K562 (cell line): Measurements from ENCODE around the gene PACSIN2. TPM values are rescaled to one million over a fixed set of nuclear protein-coding genes. Genes with fewer than 3 reads are reported as not detected.

Experiments used
- ATAC-seq: fragments of 200-7000 bp; cut with Tn5 transposase; 3 replicates; pipeline ENCODE4 v1.9.1; 2020; ENCODE audit warnings: moderate library complexity
- BruUV-seq: library from RNA; stranded (reverse); fragments of 400-500 nt; replicated peaks from 2 replicates; lab custom pipeline; 2021; lab: Mats Ljungman, UMichigan
- CTCF ChIA-PET: fragments of 300-600 bp; formaldehyde crosslinking; extraction: SDS; loops from one replicate; lab custom pipeline; 2021; ENCODE audit warnings: low intra/inter-chr PET ratio; lab: Yijun Ruan, JAX
- POLR2A ChIA-PET: fragments of 300-600, 350-650 bp; sonication (Branson Sonifier 250); formaldehyde crosslinking; extraction: SDS; loops from one replicate; lab custom pipeline; 2021; ENCODE audit warnings: antibody characterized with exemption, inconsistent platforms; lab: Yijun Ruan, JAX
- DNase-seq, 4 experiments: peaks; one replicate each; pipeline versions ENCODE4 v3.0.0 to v3.0.0-alpha.2; 2011 to 2018; ENCODE audit warnings: low spot score in 3 of 4, mixed read lengths in 3 of 4; ENCODE audit errors: extremely low read depth in 1 of 4
- FAIRE-seq: peaks from 2 replicates; lab custom pipeline; 2011; peaks lifted over from hg19 to GRCh38; lab: Jason Lieb, UNC
- H2AFZ ChIP-seq: 2 replicates; pipeline ENCODE4 v1.6.0; 2011; ENCODE audit warnings: low read depth, low read length, control low read depth, inconsistent platforms
- H3K27ac ChIP-seq: fragments of 200-600 bp; 3 replicates; pipeline ENCODE4 v1.8.0; 2011; ENCODE audit warnings: low read depth, mild to moderate bottlenecking, control low read depth, inconsistent platforms, low read length, moderate library complexity, mixed read lengths; ENCODE audit errors: extremely low read depth
- H3K27me3 ChIP-seq, 2 experiments: fragments of 300-600 bp in 1 of 2; 2 replicates in 1 of 2; 3 replicates in 1 of 2; pipeline versions ENCODE4 v1.6.0 to v1.8.0; 2011; ENCODE audit warnings: inconsistent platforms in 2 of 2, low read length in 2 of 2, mild to moderate bottlenecking in 1 of 2, mixed read lengths in 1 of 2, moderate library complexity in 1 of 2; ENCODE audit not compliant: control insufficient read depth in 2 of 2, insufficient read depth in 2 of 2
- H3K36me3 ChIP-seq: fragments of 300-600 bp; 3 replicates; pipeline ENCODE4 v1.8.0; 2011; ENCODE audit warnings: mild to moderate bottlenecking, low read length, inconsistent platforms; ENCODE audit not compliant: control insufficient read depth, insufficient read depth
- H3K4me1 ChIP-seq, 2 experiments: fragments of 200-600 bp in 1 of 2; replicated peaks in 1 of 2; 2 replicates in 1 of 2; 3 replicates in 1 of 2; pipeline versions ENCODE4 v1.5.1 to v1.8.0; 2011; ENCODE audit warnings: inconsistent platforms in 2 of 2, low read length in 2 of 2, mild to moderate bottlenecking in 1 of 2, mixed read lengths in 1 of 2, moderate library complexity in 1 of 2; ENCODE audit not compliant: control insufficient read depth in 2 of 2, insufficient read depth in 2 of 2
- H3K4me2 ChIP-seq: 2 replicates; pipeline ENCODE4 v1.6.1; 2011; ENCODE audit warnings: low read length, control low read depth, inconsistent platforms, mixed read lengths; ENCODE audit not compliant: insufficient read depth
- H3K4me3 ChIP-seq: fragments of 200-600 bp; sonication (generic), shearing (Covaris generic); 2 replicates; pipeline ENCODE4 v1.5.1; 2016; ENCODE audit warnings: control low read depth, inconsistent platforms
- H3K79me2 ChIP-seq: fragments of 200-600 bp; 3 replicates; pipeline ENCODE4 v1.8.0; 2011; ENCODE audit warnings: low read length, inconsistent platforms; ENCODE audit not compliant: control insufficient read depth, insufficient read depth
- H3K9ac ChIP-seq, 2 experiments: 2 replicates each; pipeline versions ENCODE4 v1.6.0 to v1.6.1; 2011; ENCODE audit warnings: low read depth in 2 of 2, low read length in 2 of 2, control low read depth in 1 of 2, inconsistent platforms in 1 of 2, mild to moderate bottlenecking in 1 of 2, mixed read lengths in 1 of 2; ENCODE audit not compliant: insufficient read depth in 1 of 2
- H3K9me1 ChIP-seq: one replicate; pipeline ENCODE4 v1.6.0; 2011; ENCODE audit warnings: inconsistent platforms, mild to moderate bottlenecking, low read length, moderate library complexity; ENCODE audit not compliant: control insufficient read depth, insufficient read depth
- H3K9me3 ChIP-seq: replicated peaks from 2 replicates; pipeline ENCODE4 v1.5.1; 2011; ENCODE audit warnings: low read depth, low read length, inconsistent platforms; ENCODE audit not compliant: control insufficient read depth, insufficient read depth
- H4K20me1 ChIP-seq: replicated peaks from 2 replicates; pipeline ENCODE4 v1.6.1; 2011; ENCODE audit warnings: low read length, inconsistent platforms, mixed read lengths; ENCODE audit not compliant: control insufficient read depth, insufficient read depth
- CBX5 ChIP-seq: IDR thresholded peaks from 2 replicates; pipeline ENCODE4 v1.6.1; 2014; ENCODE audit warnings: low read depth, borderline replicate concordance
- NFRKB ChIP-seq: fragments of 450-650 bp; IDR thresholded peaks from 2 replicates; pipeline ENCODE4 v1.6.1; 2016; ENCODE audit warnings: low read depth
- TGIF2 ChIP-seq: sonication (generic); formaldehyde crosslinking; IDR thresholded peaks from 2 replicates; pipeline ENCODE4 v1.8.1; 2022; ENCODE audit warnings: mild to moderate bottlenecking, missing genetic modification reagents, moderate library complexity
- ZNF146 ChIP-seq: IDR thresholded peaks from one replicate; pipeline ENCODE4 v1.6.1; 2018; ENCODE audit warnings: missing compliant biosample characterization; ENCODE audit not compliant: unreplicated experiment
- ZNF507 ChIP-seq: conservative IDR thresholded peaks from 2 replicates; pipeline ENCODE4 v1.6.1; 2017; ENCODE audit warnings: missing genetic modification characterization, missing compliant biosample characterization
- WGBS: fragments of 100-300 bp; shearing (Covaris generic); methylation state at CpG from one replicate; pipeline ENCODE4 v1.1.6; 2016; ENCODE audit warnings: low coverage, mixed read lengths; ENCODE audit not compliant: insufficient coverage; ENCODE audit errors: missing lambda C conversion rate; 5-methylcytosine and 5-hydroxymethylcytosine counted together
- in situ Hi-C: fragments of 300-500 bp; cut with MboI; formaldehyde crosslinking; loops from 4 replicates; pipeline ENCODE4 v1.15.0; 2018; ENCODE audit warnings: inconsistent platforms, mixed read lengths
- intact Hi-C: fragments of 100-400 bp; cut with micrococcal nuclease; formaldehyde crosslinking; loops from 2 replicates; pipeline ENCODE4 v1.14.2; 2022
- polyA plus RNA-seq, 8 experiments: library from polyadenylated mRNA; depleted of rRNA in 4 of 8; stranded (reverse) in 5 of 8; unstranded in 3 of 8; fragments of >200 nt; fragmentation: Nextera tagmentation in 2 of 8; fragmentation: Illumina TruSeq in 1 of 8; extraction: Ambion mirVana in 2 of 8; extraction: Trizol in 1 of 8; gene quantifications; 2 replicates each; pipeline versions ENCODE4 v1.2.1 to v1.2.3, GENCODE V29; 2011 to 2014; ENCODE audit warnings: inconsistent platforms in 1 of 8, missing spikeins in 1 of 8
- total RNA-seq, 7 experiments: library from RNA; depleted of rRNA in 6 of 7; stranded (reverse); fragments of >200 nt in 6 of 7; fragmentation: Illumina TruSeq in 2 of 7; extraction: Trizol in 2 of 7; gene quantifications; 2 replicates each; pipeline versions ENCODE4 v1.2.1 to v1.2.3, GENCODE V29; 2011 to 2021; ENCODE audit warnings: low replicate concordance in 1 of 7
- TF ChIP-seq, protein P1 (sequence below): fragments of 450-650 bp; formaldehyde crosslinking; IDR thresholded peaks from 2 replicates; pipeline ENCODE4 v1.4.0; 2020; ENCODE audit warnings: mild to moderate bottlenecking, moderate library complexity
- TF ChIP-seq, protein P2 (sequence below): fragments of 450-650 bp; IDR thresholded peaks from 2 replicates; pipeline ENCODE4 v1.6.1; 2018; ENCODE audit not compliant: partially characterized antibody
- TF ChIP-seq, protein P3 (sequence below): fragments of 450-650 bp; IDR thresholded peaks from 2 replicates; pipeline ENCODE4 v1.6.1; 2016; ENCODE audit warnings: missing biosample characterization, missing genetic modification characterization
- TF ChIP-seq, protein P4 (sequence below): fragments of 250-450 bp; sonication (Bioruptor Pico); IDR thresholded peaks from 2 replicates; pipeline ENCODE4 v1.4.0; 2020; ENCODE audit warnings: borderline replicate concordance
- TF ChIP-seq, protein P5 (sequence below): fragments of 450-650 bp; IDR thresholded peaks from 2 replicates; pipeline ENCODE4 v1.6.1; 2014; ENCODE audit warnings: low read depth, mild to moderate bottlenecking, moderate library complexity, borderline replicate concordance

The PACSIN2 gene
- total and polyA plus RNA-seq, 9 of the 15 experiments (the other 6 are each of a cell fraction or from before 2014, with no cell fraction given), result 0.45 to 45.1 (median 23.9) TPM

DNA sequence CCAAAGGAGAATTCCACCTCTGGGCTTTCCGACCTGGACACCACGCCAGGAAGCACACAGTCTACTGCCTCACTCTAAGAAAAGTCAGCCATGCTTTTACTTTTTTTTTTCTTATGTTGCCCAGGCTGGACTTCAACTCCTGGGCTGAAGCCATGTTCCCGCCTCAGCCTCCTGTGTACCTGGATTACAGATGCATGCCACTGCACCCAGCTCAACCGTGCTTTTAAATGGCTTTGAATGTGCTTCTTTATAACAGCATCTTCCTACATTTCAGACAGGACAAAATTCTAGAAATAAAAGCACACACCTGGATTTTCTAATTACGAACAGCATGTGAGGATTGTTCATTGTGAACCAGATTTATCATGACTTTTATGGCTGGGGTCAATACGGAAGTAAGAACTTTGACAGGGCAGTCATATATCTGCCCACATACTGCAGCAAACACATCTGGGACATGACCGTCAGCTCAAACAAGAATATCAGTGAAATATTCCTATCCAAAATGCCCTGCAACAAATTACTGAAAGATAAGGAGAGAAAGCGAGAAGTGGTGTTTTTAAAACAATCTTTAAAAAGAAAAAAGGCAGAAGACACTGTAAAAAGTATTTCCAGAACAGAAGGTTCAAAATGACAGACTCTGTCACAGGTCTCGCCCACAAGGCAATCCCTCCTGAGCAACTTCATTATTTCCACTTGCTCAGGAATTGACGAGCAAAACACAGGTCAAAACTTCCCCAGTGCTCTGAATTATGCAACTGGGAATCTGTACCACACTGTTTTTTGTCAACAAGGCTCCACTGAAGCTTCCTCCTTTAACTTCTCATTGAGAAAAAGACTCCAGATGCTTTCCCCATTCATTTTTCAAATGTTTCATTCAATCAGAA, 42.1 kb downstream of the PACSIN2 start:
- Histone ChIP-seq H3K4me2 (no peak overlapping the region), H4K20me1 (peaks cover 11% of the 10 kb centered on the region; the same call in 1 of the 2 replicates), H2AFZ (no peak overlapping the region), H3K4me3 (no peak overlapping the region), H3K79me2 (peaks cover 23% of the 10 kb centered on the region), H3K27ac (no peak overlapping the region), H3K9me3 (no peaks in the 10 kb centered on the region), H3K27me3 (no peaks in the 10 kb centered on the region), H3K9me1 (no peaks in the 10 kb centered on the region), H3K4me1 (peaks cover 9 to 10% of the 10 kb centered on the region in 2 experiments), H3K9ac (no peak overlapping the region), H3K36me3 (no peaks in the 10 kb centered on the region)
- WGBS, result 73% methylated on average over 9 of the region's 10 CpGs
- FAIRE-seq (no peak), DNase-seq (no peak), ATAC-seq (no peak)
- intact Hi-C loops (loop anchor here (10.0 kb wide), 1 partner anchor 62 kb away; no protein-coding TSS in a partner anchor), in situ Hi-C loops (no loop called here)
- ChIA-PET CTCF (no interaction called here), POLR2A (interaction anchor here (1.2 kb wide), 1 partner anchor 11 kb away, joined by 3 read pairs; no protein-coding TSS in a partner anchor)
- no TSS peak for BruUV-seq
- TF ChIP-seq, protein P1, sequence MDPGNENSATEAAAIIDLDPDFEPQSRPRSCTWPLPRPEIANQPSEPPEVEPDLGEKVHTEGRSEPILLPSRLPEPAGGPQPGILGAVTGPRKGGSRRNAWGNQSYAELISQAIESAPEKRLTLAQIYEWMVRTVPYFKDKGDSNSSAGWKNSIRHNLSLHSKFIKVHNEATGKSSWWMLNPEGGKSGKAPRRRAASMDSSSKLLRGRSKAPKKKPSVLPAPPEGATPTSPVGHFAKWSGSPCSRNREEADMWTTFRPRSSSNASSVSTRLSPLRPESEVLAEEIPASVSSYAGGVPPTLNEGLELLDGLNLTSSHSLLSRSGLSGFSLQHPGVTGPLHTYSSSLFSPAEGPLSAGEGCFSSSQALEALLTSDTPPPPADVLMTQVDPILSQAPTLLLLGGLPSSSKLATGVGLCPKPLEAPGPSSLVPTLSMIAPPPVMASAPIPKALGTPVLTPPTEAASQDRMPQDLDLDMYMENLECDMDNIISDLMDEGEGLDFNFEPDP, result no peak
- TF ChIP-seq, protein P2, sequence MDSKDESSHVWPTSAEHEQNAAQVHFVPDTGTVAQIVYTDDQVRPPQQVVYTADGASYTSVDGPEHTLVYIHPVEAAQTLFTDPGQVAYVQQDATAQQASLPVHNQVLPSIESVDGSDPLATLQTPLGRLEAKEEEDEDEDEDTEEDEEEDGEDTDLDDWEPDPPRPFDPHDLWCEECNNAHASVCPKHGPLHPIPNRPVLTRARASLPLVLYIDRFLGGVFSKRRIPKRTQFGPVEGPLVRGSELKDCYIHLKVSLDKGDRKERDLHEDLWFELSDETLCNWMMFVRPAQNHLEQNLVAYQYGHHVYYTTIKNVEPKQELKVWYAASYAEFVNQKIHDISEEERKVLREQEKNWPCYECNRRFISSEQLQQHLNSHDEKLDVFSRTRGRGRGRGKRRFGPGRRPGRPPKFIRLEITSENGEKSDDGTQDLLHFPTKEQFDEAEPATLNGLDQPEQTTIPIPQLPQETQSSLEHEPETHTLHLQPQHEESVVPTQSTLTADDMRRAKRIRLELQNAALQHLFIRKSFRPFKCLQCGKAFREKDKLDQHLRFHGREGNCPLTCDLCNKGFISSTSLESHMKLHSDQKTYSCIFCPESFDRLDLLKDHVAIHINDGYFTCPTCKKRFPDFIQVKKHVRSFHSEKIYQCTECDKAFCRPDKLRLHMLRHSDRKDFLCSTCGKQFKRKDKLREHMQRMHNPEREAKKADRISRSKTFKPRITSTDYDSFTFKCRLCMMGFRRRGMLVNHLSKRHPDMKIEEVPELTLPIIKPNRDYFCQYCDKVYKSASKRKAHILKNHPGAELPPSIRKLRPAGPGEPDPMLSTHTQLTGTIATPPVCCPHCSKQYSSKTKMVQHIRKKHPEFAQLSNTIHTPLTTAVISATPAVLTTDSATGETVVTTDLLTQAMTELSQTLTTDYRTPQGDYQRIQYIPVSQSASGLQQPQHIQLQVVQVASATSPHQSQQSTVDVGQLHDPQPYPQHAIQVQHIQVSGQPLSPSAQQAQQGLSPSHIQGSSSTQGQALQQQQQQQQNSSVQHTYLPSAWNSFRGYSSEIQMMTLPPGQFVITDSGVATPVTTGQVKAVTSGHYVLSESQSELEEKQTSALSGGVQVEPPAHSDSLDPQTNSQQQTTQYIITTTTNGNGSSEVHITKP, result no peak
- TF ChIP-seq CBX5 (no peak), TGIF2 (CRISPR knock-in tag) (no peak), NFRKB (no peak), ZNF507 (no peak), ZNF146 (no peak)
- TF ChIP-seq, protein P3, sequence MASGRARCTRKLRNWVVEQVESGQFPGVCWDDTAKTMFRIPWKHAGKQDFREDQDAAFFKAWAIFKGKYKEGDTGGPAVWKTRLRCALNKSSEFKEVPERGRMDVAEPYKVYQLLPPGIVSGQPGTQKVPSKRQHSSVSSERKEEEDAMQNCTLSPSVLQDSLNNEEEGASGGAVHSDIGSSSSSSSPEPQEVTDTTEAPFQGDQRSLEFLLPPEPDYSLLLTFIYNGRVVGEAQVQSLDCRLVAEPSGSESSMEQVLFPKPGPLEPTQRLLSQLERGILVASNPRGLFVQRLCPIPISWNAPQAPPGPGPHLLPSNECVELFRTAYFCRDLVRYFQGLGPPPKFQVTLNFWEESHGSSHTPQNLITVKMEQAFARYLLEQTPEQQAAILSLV (tag), result no peak
- TF ChIP-seq, protein P4, sequence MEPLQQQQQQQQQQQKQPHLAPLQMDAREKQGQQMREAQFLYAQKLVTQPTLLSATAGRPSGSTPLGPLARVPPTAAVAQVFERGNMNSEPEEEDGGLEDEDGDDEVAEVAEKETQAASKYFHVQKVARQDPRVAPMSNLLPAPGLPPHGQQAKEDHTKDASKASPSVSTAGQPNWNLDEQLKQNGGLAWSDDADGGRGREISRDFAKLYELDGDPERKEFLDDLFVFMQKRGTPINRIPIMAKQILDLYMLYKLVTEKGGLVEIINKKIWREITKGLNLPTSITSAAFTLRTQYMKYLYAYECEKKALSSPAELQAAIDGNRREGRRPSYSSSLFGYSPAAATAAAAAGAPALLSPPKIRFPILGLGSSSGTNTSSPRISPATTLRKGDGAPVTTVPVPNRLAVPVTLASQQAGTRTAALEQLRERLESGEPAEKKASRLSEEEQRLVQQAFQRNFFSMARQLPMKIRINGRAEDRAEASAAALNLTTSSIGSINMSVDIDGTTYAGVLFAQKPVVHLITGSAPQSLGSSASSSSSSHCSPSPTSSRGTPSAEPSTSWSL (CRISPR knock-in tag), result no peak
- TF ChIP-seq, protein P5, sequence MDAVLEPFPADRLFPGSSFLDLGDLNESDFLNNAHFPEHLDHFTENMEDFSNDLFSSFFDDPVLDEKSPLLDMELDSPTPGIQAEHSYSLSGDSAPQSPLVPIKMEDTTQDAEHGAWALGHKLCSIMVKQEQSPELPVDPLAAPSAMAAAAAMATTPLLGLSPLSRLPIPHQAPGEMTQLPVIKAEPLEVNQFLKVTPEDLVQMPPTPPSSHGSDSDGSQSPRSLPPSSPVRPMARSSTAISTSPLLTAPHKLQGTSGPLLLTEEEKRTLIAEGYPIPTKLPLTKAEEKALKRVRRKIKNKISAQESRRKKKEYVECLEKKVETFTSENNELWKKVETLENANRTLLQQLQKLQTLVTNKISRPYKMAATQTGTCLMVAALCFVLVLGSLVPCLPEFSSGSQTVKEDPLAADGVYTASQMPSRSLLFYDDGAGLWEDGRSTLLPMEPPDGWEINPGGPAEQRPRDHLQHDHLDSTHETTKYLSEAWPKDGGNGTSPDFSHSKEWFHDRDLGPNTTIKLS, result no peak
